SK-N-SH treated with all-trans-retinoic acid at 6 μM for 48 hours (cell line): ENCODE data around the gene CCNL2.

ENCODE experiments used
- GLIS3 ChIP-seq: fragments of 250-450 bp; sonication (Bioruptor Pico); IDR thresholded peaks from 2 replicates; pipeline ENCODE4 v1.5.0; 2020; ENCODE audit warnings: mild to moderate bottlenecking, moderate library complexity
- OSR1 ChIP-seq: fragments of 250-450 bp; sonication (Bioruptor Pico); IDR thresholded peaks from 2 replicates; pipeline ENCODE4 v1.8.0; 2022; ENCODE audit warnings: moderate library complexity, mild to moderate bottlenecking, inconsistent platforms
- ZFP3 ChIP-seq: fragments of 250-450 bp; sonication (Bioruptor Pico); IDR thresholded peaks from 2 replicates; pipeline ENCODE4 v1.5.0; 2020; ENCODE audit warnings: mild to moderate bottlenecking, moderate library complexity
- ZFP30 ChIP-seq: fragments of 450-650 bp; formaldehyde crosslinking; IDR thresholded peaks from 2 replicates; pipeline ENCODE4 v1.5.0; 2022; ENCODE audit warnings: mild to moderate bottlenecking, moderate library complexity
- TF ChIP-seq, protein P1 (sequence below): fragments of 250-450 bp; sonication (Bioruptor Pico); IDR thresholded peaks from 2 replicates; pipeline ENCODE4 v1.5.1; 2020; ENCODE audit warnings: low read depth, mild to moderate bottlenecking, moderate library complexity

DNA sequence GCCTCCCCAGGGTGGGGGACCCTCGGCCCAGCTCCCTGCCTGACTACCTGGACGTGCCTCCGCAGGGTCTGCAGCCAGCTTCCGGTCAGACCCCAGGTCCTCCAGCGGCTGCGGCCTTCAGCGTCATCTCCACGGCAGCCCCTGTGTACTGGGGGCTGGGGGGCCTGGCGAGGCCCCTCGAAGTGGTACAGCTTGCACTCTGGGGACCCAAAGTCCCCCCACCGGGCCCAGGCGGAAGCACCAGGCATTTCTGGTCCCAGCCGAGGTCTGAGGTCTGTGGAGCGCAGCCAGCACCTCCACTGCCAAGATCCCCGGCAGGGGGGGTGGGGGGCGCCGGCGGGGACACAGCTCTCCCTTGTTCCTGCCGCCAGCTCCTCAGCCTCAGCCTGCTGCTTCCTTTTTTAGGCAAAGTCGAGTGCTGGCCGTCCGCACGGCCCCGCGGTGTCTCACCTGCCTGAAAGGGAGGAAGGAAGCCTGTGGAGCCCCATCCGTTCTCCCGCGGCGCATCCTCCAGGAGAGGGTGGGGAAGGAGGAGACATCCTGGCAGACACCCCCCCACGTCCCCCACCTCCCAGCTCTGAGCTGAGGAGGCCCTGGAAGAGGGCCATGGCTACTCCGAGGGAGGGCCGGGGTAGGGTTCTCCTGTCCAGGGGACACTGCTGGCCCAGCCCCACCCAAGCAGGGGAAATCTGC lies 35.1 kb upstream of the CCNL2 start:
- TF ChIP-seq ZFP3 (no peak), ZFP30 (CRISPR knock-in tag) (no peak), OSR1 (CRISPR knock-in tag) (no peak), GLIS3 (CRISPR knock-in tag) (no peak)
- TF ChIP-seq, protein P1, sequence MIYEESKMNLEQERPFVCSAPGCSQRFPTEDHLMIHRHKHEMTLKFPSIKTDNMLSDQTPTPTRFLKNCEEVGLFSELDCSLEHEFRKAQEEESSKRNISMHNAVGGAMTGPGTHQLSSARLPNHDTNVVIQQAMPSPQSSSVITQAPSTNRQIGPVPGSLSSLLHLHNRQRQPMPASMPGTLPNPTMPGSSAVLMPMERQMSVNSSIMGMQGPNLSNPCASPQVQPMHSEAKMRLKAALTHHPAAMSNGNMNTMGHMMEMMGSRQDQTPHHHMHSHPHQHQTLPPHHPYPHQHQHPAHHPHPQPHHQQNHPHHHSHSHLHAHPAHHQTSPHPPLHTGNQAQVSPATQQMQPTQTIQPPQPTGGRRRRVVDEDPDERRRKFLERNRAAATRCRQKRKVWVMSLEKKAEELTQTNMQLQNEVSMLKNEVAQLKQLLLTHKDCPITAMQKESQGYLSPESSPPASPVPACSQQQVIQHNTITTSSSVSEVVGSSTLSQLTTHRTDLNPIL (CRISPR knock-in tag) = no peak
